KOPT-K1 (cell line): ENCODE data around the gene ZNF680.
"Not testable (repeated sequence)": the region's sequence is repeated elsewhere in the genome, so short reads cannot be mapped to it uniquely, and the experiment has no call there.

ENCODE experiments used
- H3K27ac ChIP-seq: fragments of 200-600 bp; sonication (generic); 2 replicates; pipeline ENCODE4 v1.5.1; 2016; ENCODE audit warnings: antibody characterized with exemption, mild to moderate bottlenecking, low read depth, low read length; ENCODE audit not compliant: poor library complexity, severe bottlenecking
- H3K36me3 ChIP-seq: fragments of 200-600 bp; sonication (generic); 2 replicates; pipeline ENCODE4 v1.5.1; 2017; ENCODE audit warnings: antibody characterized with exemption, mild to moderate bottlenecking, low read length, moderate library complexity; ENCODE audit not compliant: insufficient read depth
- H3K9me3 ChIP-seq: fragments of 200-600 bp; sonication (generic); 2 replicates; pipeline ENCODE4 v1.5.1; 2017; ENCODE audit warnings: antibody characterized with exemption, low read length, mild to moderate bottlenecking; ENCODE audit not compliant: insufficient read depth, poor library complexity, severe bottlenecking

The ZNF680 gene

GRCh38 chr7:64562626-64563278 is at the start of gene ZNF680:
Gene ZNF680, minus strand, starts transcription at chr7:64563071. Its CDS starts 117 bp downstream, at chr7:64562954.
- H3K27ac ChIP-seq, result peak within 1 kb of the TSS; percentile 84
- peaks cover 37% of the 10 kb centered on the region for H3K36me3 ChIP-seq
- peaks cover 48% of the 10 kb centered on the region for H3K9me3 ChIP-seq

- Histone ChIP-seq H3K27ac (no peak overlapping the region), H3K36me3 (no peaks in the 10 kb centered on the region), H3K9me3 (no peaks in the 10 kb centered on the region)
Observed at GRCh38 chr7:64612452-64612851, 49.6 kb upstream of the ZNF680 start.

GRCh38 chr7:64611717-64612116 is 48.8 kb upstream of the ZNF680 start:
- Histone ChIP-seq H3K9me3 (no peaks in the 10 kb centered on the region), H3K27ac (no peak overlapping the region), H3K36me3 (no peaks in the 10 kb centered on the region)

- Histone ChIP-seq H3K9me3 (no peaks in the 10 kb centered on the region), H3K27ac (no peak overlapping the region), H3K36me3 (no peaks in the 10 kb centered on the region)
Observed at GRCh38 chr7:64610997-64611396, 48.1 kb upstream of the ZNF680 start.

- H3K9me3 ChIP-seq, result peaks cover 6% of the 10 kb centered on the region
- H3K36me3 ChIP-seq, result no peaks in the 10 kb centered on the region
- no peak overlapping the region for H3K27ac ChIP-seq
Observed at GRCh38 chr7:64608116-64608910, 45.4 kb upstream of the ZNF680 start.

GRCh38 chr7:64606385-64606784 is 43.5 kb upstream of the ZNF680 start:
- H3K9me3 ChIP-seq, result peaks cover 10% of the 10 kb centered on the region
- no peak overlapping the region for H3K27ac ChIP-seq
- no peaks in the 10 kb centered on the region for H3K36me3 ChIP-seq

GRCh38 chr7:64603271-64603670 is 40.4 kb upstream of the ZNF680 start:
- no peak overlapping the region for H3K27ac ChIP-seq
- H3K9me3 ChIP-seq, result peaks cover 18% of the 10 kb centered on the region
- H3K36me3 ChIP-seq, result no peaks in the 10 kb centered on the region

- peaks cover 18% of the 10 kb centered on the region for H3K9me3 ChIP-seq
- no peaks in the 10 kb centered on the region for H3K36me3 ChIP-seq
- H3K27ac ChIP-seq, result no peak overlapping the region
Observed at GRCh38 chr7:64602518-64602917, 39.6 kb upstream of the ZNF680 start.

GRCh38 chr7:64602086-64602485 is 39.2 kb upstream of the ZNF680 start:
- Histone ChIP-seq H3K27ac (no peak overlapping the region), H3K9me3 (peaks cover 18% of the 10 kb centered on the region), H3K36me3 (no peaks in the 10 kb centered on the region)

GRCh38 chr7:64599359-64599758 is 36.5 kb upstream of the ZNF680 start:
- Histone ChIP-seq H3K27ac (no peak overlapping the region), H3K9me3 (peaks cover 12% of the 10 kb centered on the region), H3K36me3 (no peaks in the 10 kb centered on the region)

GRCh38 chr7:64590971-64591370 is 28.1 kb upstream of the ZNF680 start:
- Histone ChIP-seq H3K36me3 (no peaks in the 10 kb centered on the region), H3K9me3 (peaks cover 10% of the 10 kb centered on the region), H3K27ac (no peak overlapping the region)

- Histone ChIP-seq H3K9me3 (peaks cover 16% of the 10 kb centered on the region), H3K27ac (no peak overlapping the region), H3K36me3 (no peaks in the 10 kb centered on the region)
Observed at GRCh38 chr7:64581926-64582894, 19.3 kb upstream of the ZNF680 start.

- Histone ChIP-seq H3K27ac (no peak overlapping the region), H3K36me3 (no peaks in the 10 kb centered on the region), H3K9me3 (peaks cover 16% of the 10 kb centered on the region)
Observed at GRCh38 chr7:64581391-64581790, 18.5 kb upstream of the ZNF680 start.

- no peaks in the 10 kb centered on the region for H3K36me3 ChIP-seq
- no peak overlapping the region for H3K27ac ChIP-seq
- peaks cover 34% of the 10 kb centered on the region for H3K9me3 ChIP-seq
Observed at GRCh38 chr7:64574540-64575099, 11.7 kb upstream of the ZNF680 start.

GRCh38 chr7:64570284-64570605 is 7.4 kb upstream of the ZNF680 start:
- H3K36me3 ChIP-seq, H3K27ac ChIP-seq: not testable (repeated sequence)
- H3K9me3 ChIP-seq, result peaks cover 38% of the 10 kb centered on the region
